Measurements from ENCODE around the gene PLEKHA7.
"Not testable (repeated sequence)": the region's sequence is repeated elsewhere in the genome, so short reads cannot be mapped to it uniquely, and the experiment has no call there.

The PLEKHA7 gene

DNA sequence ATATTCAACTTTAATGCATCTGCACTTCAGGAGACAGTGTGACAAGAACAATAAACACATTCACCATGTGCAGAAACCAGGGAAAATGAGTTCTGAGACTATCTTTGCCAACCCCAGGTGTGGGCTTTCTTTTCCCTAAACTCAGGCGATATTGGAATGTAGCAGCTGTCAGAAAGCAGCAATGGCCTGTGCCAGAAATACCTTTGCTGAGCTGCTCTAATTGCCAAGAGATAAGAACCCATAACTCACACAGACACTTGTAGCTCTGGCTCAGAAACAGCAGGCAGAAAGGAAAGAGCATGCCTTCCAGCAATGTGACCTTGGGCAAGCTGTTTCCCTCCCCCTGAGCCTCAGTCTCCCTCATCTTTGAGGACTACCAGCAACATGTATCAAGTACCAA, 77.6 kb downstream of the PLEKHA7 start:
- DNase-seq, result no peak

DNA sequence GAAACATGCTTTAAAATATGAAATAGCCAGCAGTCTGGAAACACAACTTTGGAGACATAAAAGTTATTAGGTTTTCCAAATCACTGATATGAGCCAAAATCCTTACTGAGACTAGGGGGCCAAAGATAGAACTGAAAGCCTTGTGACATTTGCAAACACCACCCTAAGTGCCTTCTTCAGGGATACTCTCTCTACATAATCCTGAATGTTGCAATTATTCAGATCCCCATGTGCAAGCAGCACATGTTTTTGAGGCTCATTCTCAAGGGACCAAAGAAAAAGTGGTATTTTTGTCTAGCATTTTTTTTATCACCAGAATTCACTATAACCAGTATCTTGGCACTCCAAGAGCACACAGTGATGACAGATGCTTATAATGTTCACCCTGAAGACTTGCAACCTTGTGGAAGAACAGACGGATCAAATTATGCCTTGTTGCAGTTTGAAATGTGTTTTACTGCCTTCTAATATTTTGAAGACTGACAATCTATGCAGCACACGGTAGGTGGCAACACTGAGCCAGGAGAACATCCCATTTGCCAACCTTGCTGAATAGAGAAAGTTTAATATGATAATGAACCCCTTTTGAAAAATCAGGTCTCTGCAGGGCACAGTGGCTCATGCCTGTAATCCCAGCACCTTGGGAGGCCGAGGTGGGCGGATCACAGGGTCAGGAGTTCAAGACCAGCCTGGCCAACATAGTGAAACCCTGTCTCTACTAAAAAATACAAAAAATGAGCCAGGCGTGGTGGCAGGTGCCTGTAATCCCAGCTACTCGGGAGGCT, 78.5 kb downstream of the PLEKHA7 start:
- peak; percentile 37 for DNase-seq

DNA sequence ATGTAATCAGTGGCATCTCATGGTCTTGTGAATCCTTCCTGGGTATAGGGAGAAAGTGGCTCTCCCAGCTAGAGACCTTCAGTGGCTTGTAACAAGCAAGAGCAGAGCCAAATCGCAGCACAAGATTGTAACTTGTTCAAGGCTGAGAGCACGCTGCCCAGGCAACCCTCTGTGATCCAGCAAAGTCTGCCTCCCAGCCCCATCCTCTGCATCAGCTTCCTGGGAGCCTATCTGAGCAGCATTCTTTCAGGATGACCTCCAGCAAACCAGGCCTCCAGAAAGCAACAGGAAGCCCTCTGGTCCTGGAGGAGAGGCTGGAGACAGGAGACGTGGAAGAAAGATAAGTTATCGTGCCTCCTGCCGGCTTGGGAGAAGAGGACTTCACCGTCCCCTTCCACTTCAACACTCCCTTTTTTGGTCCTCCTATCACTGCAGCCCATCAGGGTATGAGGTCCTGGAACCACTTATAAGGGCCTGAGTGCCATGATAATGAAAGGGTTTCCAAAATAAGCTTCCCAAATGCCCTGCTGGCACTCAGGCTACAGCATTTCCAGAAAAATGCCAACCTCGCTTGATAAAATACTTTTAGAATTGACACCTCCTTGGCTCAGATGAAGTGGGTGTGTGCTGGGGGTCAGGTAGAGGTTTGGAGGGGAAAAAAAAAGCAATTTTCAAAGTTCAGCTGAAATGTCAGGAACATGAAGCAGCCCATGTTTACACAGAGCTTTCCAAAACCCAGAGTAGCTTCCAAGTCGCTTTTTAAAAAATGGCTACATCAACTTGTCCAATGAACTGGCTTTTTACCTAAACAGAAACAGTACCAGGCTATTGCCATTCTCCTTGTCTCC, 80.2 kb downstream of the PLEKHA7 start:
- DNase-seq, result peak; percentile 11

DNA sequence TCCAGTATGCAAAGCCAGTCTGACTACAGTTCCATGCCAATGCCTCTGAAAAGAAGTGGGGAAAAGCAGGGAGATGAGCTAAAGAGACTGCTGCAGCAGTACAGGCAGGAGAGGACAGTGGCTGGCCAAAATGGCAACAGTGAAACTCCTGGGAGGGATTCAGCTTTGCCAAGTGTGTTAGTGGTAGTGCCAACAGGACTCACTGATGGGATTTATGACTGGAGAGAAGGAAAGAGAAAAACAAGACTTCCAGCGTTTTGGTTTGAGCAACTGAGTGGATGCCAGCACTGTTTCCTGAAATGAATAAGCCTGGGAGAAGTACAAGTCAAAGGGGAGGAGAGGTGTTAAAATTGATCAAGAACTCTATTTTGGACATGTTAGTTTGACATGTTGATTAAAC, 80.9 kb downstream of the PLEKHA7 start:
- DNase-seq, result no peak

DNA sequence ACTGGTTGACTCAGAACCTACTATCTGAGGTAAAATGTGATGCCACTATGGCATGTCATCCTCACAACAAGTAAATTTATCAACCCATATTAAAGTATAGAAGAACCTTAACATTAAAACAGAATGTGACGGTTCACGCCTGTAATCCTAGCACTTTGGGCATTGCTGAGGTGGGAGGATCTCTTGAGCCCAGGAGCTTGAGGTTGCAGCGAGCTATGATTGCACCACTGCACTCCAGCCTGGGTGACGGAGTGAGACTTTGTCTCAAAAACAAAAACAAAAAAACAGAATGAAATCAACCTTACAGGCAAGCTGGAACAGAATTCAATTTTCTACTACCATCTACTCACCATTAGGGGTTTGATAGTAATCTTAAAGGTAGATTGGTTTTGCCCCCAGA, 86.2 kb downstream of the PLEKHA7 start:
- DNase-seq, result no peak

DNA sequence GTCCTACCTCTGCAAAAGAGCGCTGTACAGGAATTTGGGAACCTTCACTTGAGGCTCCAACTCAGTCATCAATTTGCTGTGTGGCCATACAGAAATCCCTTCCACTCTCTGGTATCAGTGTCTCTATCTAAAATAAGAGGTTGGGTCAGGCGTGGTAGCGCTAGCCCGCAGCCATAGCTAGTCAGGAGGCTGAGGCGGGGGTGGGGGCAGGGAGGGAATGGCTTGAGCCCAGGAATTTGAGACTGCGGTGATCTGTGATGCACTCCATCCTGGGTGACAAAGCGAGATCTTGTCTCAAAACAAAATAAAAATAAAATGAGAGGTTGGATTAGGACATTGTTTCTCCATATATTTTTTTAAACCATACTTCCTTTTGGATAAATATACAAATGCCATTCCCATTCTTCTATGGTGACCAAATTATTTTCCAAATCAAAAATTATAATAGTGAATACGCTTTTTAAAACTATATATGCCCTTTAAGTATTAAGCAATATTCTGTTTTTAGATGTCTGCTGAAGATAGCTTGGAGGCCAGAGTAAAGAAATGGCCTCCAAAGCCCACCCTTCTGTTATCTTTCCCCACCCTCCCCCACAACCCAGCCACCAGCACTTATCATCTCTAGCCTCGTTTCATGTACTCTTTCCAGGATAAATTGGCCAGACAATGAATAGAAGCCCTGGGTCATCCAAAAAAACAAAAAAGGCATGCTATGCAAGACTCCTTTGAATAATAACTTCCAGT, 87.2 kb downstream of the PLEKHA7 start:
- no peak for DNase-seq

DNA sequence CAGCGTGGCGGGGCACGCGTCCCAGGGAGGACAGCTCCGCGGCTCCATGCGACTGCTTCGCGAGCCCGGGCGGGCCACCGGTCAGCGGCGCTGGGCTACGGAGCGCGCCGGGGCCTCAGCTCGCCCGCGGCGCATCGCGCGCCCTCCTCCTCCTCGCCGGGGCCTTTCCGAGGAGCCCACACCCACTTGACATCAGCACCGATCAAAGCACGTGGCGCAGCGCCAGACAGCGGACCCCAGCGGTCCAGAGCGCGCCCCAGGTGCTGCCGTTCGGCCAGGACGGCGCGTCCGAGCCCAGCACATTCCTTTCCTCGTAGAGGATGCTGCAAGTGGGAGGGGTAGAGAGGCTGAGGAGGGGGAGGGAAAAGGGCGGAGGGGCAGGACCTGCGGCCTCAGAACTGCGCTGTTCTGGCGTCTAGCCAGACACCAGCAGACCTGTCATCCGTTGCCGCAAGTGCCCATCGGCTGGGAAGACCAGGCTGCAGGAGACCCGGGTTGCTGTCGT, 88.6 kb downstream of the PLEKHA7 start:
- DNase-seq, result peak; percentile 33

DNA sequence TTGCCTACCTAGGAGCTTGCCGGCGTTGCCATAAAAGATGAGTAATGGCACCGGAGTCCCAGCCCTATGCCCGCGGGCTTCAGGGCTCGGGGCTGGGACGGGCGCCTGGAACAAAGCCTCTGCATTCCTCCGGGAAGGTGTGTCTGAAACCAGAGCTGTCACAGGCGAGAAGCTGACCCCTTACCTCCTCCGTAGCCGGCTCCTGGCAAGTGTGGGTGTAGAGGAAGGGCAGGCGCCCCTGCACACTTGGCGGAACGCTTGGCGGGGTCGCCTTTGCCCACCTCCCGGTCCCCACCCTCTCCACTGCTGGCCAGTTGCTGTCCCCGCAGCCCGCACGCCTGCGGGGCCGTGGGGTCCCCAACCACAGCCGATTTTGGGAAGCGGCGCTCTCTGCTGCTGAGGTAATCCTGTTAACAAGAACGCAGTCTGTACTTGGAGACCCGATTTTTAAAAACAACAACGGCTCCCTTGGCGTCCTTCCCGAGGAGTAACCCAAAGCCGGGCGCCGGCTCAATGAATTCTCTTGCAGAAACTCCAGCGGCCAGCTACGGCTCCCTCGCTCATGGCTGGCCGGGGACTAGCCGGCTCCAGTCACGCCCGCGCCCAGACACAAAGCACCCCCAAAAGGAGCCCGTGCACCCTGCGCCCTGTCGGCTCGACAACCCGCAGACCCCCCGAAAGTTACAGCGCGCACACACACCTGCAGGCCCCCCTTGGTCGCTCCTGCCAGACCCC, 89.2 kb downstream of the PLEKHA7 start:
- DNase-seq, result peak; percentile 13

DNA sequence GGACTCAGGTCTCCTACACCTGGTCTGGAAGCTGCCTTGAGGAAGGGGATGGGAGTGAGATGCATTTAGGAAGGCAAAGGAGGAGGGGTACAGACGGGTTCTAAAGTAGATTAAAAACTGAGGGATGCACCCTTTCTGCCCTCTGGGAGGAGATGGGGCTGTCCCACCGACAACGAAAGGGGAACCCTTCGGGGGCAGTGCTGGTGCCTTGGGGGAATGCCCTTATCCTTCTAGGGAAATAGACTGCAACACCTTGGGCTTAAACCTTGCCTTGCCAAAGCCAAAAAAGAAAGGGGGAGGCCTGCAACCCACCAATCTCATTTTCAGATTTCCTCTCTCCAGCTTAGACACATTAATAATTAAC, 89.8 kb downstream of the PLEKHA7 start:
- no peak for DNase-seq

DNA sequence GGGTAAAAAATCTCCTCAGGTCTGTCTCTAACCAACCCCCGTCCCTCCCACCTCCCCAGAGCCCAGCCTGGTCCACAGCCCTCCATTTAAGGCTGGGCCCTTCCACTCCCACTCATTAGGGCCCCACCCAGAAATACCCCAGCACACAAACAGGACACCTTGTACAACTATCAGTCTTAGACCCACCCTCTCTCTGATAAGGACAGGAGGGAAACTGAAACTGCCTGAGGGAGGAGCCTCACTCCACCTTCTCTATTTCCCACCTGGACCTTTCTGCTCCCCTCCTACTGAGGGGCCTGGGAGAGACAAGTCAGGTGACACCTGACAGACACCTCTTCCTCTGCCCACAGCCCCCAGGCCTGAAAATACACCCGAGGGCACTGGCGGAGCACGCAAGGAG, 90.2 kb downstream of the PLEKHA7 start:
- DNase-seq, result no peak

DNA sequence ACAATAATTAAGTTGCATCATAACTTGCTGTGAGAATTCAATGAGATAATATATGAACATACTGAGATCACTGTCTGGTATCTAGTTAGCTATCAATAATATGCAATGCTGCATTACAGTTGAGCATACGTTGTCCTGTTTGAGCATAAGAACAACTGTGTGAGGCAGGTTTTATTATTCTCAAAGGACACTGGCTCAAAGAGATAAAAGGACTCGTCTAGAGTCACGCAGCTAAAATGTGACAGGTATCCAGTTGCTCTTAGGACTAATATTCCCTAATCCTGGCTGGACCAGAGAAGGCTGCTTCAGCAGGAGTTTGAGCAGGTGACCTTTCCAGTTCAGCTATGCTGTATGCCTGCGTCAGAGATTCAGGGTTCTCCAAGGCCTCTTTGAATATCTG, 92.5 kb downstream of the PLEKHA7 start:
- no peak for DNase-seq

DNA sequence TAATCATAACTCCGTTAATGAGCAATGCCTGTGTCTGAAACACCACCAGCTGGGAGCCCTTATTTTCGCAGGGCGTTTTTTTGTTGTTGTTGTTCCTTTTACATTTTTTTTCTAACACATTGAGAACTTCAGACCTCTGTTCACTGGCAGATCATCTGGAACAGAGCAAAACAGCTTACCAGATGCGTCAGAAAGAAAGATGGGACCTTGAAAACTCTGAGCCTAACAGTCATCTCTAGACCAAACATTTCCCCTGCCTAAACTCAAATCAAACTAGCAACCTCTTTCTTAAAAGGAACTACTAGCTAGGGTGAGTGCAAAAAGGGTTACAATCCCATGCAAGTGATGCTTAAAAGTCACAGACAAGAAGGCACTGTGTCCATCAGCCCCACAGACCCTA, 93.2 kb downstream of the PLEKHA7 start:
- no peak for DNase-seq

DNA sequence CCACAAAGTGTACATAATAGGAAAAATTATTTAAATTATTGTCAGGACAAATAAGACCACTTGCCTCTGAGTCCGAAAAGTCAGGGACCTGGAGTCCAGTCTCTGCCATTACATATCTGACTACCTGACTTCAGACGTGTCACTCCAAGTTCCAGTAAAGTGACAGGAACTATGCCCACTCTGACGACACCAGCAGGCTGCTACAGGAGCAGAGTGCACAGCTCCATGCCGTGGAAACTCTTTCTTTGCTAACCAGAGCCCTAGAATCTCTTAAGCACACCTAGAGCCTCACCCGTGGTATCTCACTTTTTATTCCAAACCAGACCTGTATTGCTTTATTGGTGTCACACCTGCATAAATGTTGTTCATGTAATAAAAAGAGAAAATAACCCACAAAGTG, 93.7 kb downstream of the PLEKHA7 start:
- DNase-seq, result no peak

DNA sequence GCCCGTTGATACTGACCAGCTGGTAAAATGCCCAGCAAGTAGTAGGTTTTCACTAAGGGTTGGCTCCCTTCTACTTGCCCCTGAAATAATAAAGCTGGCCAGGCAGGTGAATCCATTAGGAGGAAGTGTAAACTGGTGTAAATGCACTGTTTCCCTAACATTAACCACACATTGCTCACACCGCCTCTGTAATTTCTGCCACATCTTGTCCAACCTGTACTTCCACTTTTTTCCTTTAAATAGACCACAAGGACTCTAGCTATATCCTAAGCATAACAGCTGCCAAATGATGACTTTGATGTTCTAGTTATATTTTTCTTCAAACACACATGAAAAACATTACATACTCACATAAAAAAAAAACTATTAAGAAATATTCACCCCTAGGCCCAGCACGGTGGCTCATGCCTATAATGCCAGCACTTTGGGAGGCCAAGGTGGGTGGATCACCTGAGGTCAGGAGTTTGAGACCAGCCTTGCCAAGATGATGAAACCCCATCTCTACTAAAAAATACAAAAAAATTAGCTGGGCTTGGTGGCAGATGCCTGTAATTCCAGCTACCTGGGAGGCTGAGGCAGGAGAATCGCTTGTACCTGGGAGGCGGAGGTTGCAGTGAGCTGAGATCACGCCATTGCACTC, 95.6 kb downstream of the PLEKHA7 start:
- DNase-seq, result not testable (repeated sequence)

DNA sequence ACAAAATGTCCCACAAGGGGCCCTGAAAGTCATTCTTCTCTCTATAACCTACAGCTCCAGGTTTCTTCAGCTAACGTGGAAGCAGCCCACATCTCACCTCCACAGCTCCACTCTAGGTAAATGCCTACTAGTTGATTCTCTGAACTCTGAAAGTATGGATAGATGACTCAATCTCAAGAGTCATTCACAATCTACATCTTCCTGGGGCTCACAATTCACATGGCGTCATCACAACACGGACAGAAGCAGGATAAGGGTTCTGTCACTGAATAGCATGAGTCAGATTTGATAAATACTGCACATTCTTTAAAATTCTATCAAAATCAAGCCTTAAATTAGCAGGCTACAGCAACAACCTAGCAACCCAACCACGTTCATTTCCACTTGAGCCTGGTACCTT, 96.3 kb downstream of the PLEKHA7 start:
- no peak for DNase-seq

DNA sequence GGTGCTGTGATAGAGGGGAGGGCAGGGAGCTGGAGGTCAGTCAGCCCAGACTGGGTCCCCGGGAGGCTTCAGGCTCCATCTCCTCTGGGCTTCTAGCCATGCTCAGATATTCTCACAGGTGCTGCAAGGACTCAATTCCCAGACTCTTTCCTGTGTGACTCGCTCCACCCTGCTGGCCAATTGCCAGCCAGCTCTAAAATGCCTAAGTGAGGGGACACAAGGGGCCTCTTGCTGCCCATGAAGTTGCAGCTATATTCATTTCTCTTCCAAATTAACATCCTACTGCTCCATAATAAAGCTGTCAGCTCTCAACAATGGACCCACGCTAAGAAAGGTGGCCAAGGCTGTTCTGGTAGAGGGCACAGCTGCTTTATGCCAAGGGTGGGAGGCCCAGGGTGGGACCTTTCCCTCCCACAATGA, 101.5 kb downstream of the PLEKHA7 start:
- no peak for DNase-seq

DNA sequence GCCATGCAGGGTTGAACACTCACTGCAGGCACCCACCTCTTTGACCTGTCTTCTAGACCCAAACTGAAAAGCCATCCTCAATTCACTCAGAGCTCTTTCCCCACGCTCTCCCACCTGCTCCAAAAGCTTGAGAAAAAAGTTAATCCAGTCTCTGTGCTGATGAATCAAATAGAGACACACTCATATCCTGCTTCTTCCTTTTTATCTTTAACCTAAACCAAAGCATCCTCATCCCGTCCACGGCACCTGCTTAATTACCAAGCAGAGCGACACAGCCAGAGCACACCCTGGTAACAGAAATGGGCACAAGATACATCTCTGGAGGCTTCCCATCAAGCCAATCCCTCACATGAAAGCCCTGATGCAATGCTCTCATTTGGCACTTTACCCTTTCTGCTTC, 102.6 kb downstream of the PLEKHA7 start:
- DNase-seq, result no peak

DNA sequence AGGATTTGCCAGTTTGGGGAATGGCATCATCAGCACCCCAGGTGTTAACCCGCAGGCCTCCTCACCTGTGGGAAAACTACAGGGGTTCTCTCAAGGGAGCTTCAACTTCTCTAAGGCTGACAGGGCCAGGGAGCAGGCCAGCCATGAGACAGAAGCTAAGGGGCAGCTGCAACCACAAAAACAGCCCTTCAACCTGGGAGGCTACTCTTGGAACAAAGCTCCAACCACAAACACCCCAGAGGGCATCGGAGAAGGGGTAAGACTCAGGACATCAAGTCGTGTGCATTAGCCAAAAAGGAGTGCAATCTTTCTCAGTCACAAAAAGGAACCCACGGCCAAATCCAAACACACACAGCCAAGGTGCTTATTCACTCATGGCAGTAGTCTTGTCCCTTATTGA, 103.0 kb downstream of the PLEKHA7 start:
- DNase-seq, result no peak

DNA sequence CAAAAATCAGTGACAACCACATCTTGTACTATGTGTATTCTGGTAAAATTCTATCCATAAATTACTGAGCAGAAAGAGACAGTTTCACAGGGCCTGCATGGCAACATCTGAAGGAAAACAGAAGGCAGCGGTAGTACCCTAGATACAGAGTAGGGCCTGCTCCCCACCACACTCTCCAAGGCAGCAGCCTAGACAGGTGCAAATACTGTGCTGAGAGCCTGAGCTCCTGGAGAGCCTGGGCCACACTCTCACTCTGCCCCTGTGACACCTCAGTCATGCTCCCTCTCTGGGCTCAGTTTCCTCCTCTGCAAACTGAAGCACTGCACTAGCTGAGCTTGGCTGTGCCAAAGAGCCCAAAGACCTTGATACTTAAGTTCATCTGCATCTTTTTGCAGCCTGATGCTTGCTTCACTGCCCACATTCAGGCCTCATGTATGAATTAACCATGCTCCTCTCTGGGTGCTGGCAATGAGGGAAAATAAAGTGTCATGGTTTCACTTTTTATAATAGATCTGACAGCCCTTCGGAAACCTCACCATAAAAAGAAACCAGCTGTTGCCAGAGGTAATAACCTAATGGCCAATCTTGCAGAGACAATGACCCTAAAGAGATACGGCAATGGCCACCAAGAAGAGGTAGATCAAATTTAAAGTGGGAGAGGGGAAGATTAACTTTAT, 104.7 kb downstream of the PLEKHA7 start:
- no peak for DNase-seq

DNA sequence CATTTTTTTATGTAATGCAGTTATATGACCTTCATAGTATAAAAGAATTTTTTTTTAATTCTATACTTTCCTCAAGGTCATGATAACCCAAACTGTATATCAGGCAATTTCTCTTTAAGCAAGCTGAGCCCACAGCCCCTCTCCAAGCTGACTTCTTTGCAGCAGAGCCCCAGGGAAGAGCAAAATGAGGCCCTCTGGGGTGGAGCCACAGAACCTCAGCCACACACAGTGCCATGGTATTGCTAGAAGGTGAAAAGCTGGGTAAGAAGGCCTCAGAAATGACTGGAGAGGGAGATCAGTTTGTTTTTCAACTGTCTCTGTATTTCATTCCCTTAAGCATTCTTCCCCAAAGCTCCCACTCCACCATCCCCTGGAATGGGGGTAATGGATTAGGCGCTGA, 108.8 kb downstream of the PLEKHA7 start:
- no peak for DNase-seq

DNA sequence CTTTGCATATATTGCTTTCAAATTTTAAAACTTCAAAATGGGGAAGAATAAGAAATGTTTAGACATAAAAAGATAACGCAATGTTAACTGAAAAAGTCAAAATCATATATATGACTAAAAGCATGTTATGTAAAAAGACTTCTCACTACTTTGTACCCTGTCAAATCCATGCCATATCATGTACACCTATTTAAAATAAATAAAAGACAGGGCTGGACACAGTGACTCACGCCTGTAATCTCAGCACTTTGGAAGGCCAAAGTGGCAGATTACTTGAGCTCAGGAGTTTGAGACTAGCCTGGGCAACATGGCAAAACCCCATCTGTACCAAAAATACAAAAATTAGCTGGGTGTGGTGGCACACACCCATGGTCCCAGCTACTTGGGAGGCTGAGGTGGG, 109.5 kb downstream of the PLEKHA7 start:
- not testable (repeated sequence) for DNase-seq
